AG04449 (cell line): ENCODE data around the gene RGS9.

Source experiments
- CTCF ChIA-PET: fragments of 350-600 bp; formaldehyde crosslinking; extraction: SDS; loops from one replicate; lab custom pipeline; 2021; ENCODE audit warnings: antibody characterized with exemption; lab: Yijun Ruan, JAX
- POLR2A ChIA-PET: fragments of 400-600, 350-600 bp; formaldehyde crosslinking; extraction: SDS; loops from one replicate; lab custom pipeline; 2020; ENCODE audit warnings: antibody characterized with exemption, inconsistent platforms; lab: Yijun Ruan, JAX
- DNase-seq: peaks from one replicate; pipeline ENCODE4 v3.0.0-alpha.2; 2010; ENCODE audit warnings: low read depth, low spot score
- H3K4me3 ChIP-seq: 2 replicates; pipeline ENCODE4 v1.5.1; 2011; ENCODE audit warnings: low read depth, mild to moderate bottlenecking, control low read depth, low read length
- TF ChIP-seq, protein P1 (sequence below): IDR thresholded peaks from one replicate; pipeline ENCODE4 v1.5.1; 2011; ENCODE audit warnings: mild to moderate bottlenecking, moderate library complexity, low read length, control low read depth, inconsistent platforms; ENCODE audit not compliant: insufficient read depth; ENCODE audit errors: missing control alignments

Gene RGS9

GRCh38 chr17:65181237-65182061 is 44.3 kb downstream of the RGS9 start:
- no peak overlapping the region for H3K4me3 ChIP-seq
- CTCF ChIA-PET: interaction anchor here (0.9 to 3.4 kb wide), 4 partner anchors 10 to 219 kb away, joined by 3 to 9 read pairs (median 6); no protein-coding TSS in a partner anchor
- POLR2A ChIA-PET: no interaction called here
- TF ChIP-seq, protein P1, sequence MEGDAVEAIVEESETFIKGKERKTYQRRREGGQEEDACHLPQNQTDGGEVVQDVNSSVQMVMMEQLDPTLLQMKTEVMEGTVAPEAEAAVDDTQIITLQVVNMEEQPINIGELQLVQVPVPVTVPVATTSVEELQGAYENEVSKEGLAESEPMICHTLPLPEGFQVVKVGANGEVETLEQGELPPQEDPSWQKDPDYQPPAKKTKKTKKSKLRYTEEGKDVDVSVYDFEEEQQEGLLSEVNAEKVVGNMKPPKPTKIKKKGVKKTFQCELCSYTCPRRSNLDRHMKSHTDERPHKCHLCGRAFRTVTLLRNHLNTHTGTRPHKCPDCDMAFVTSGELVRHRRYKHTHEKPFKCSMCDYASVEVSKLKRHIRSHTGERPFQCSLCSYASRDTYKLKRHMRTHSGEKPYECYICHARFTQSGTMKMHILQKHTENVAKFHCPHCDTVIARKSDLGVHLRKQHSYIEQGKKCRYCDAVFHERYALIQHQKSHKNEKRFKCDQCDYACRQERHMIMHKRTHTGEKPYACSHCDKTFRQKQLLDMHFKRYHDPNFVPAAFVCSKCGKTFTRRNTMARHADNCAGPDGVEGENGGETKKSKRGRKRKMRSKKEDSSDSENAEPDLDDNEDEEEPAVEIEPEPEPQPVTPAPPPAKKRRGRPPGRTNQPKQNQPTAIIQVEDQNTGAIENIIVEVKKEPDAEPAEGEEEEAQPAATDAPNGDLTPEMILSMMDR: no peak
- DNase-seq: no peak

- DNase-seq: no peak
- ChIA-PET POLR2A (no interaction called here), CTCF (interaction anchor here (0.9 to 3.4 kb wide), 3 partner anchors 9 to 220 kb away, joined by 3 to 9 read pairs (median 4); no protein-coding TSS in a partner anchor)
- TF ChIP-seq, protein P1: no peak
- H3K4me3 ChIP-seq: no peak overlapping the region
Observed at GRCh38 chr17:65182233-65182632, 45.1 kb downstream of the RGS9 start.

DNA sequence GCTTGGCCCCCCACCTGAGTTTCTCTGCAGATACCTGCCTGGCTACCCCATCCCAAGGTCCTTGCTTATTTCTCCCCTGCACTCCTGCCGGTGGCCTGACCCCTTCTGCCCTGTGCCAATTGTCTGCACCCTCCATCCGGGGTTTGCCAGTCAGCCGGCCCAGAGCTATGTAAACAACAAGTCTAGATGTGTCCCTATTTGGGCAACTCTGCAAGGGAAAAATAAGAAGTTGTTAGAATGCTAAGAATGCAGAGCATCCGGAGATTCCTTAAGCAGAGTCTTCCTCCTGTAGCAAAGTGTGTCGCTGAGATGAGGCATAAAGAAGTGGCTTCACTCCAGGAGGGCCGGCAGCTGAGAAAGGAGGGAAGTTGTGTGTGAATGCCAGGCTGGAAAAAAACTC is 46.6 kb downstream of the RGS9 start:
- ChIA-PET POLR2A (interaction anchor here (1.0 kb wide), 1 partner anchor 84 kb away, joined by 3 read pairs; no protein-coding TSS in a partner anchor), CTCF (interaction anchor here (1.0 kb wide), 1 partner anchor 12 kb away, joined by 3 read pairs; no protein-coding TSS in a partner anchor)
- no peak overlapping the region for H3K4me3 ChIP-seq
- DNase-seq: peak; percentile 69
- TF ChIP-seq, protein P1: no peak

DNA sequence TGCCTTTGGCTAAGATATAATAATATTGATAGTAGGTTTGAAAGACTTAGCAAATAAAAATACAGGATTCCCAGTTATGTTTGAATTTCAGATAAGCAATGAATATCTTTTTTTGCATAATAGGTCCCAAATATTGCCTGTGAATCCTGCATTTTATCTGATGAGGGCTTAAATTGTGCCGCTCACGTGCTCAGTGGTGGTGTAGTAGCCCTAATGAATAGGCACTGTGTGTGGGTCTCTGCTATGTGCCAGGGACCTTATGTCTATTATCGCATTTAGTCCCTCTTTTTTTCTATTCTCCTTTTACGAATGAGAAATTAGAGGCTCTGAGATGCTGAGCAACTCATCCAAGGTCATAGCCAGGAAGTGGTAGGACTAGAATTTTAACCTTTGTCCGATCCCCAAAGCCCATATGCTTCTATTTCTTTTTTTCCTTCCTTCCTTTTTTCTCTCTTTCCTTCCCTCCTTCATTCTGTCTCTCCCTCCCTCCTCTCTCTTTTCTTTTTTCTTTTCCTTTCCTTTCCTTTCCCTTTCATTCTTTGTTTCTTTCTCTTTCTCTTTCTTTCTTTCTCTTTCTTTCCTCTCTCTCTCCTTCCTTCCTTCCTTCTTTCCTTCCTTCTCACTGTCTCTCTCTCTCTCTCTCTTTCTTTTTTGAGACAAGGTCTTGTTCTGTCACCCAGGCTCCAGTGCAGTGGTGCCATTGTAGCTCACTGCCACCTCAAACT is 47.2 kb downstream of the RGS9 start:
- ChIA-PET CTCF (interaction anchor here (1.3 to 2.5 kb wide), 2 partner anchors 11 to 14 kb away, joined by 5 to 6 read pairs; no protein-coding TSS in a partner anchor), POLR2A (interaction anchor here (0.6 kb wide), 1 partner anchor 208 kb away, joined by 3 read pairs; no protein-coding TSS in a partner anchor)
- DNase-seq: no peak
- no peak overlapping the region for H3K4me3 ChIP-seq
- TF ChIP-seq, protein P1: no peak

- POLR2A ChIA-PET: interaction anchor here (0.6 kb wide), 1 partner anchor 209 kb away, joined by 3 read pairs; no protein-coding TSS in a partner anchor
- CTCF ChIA-PET: interaction anchor here (1.3 to 2.5 kb wide), 2 partner anchors 11 to 13 kb away, joined by 5 to 6 read pairs; no protein-coding TSS in a partner anchor
- TF ChIP-seq, protein P1: no peak
- no peak overlapping the region for H3K4me3 ChIP-seq
- no peak for DNase-seq
Observed at GRCh38 chr17:65185062-65185461, 47.9 kb downstream of the RGS9 start.
